MM.1S (cell line): ENCODE data around the gene IL26.

Experiments
- DNase-seq: peaks from one replicate; pipeline ENCODE4 v3.0.0-alpha.2; 2015
- H2AFZ ChIP-seq: fragments of 300-600 bp; sonication (generic); 2 replicates; pipeline ENCODE4 v1.6.0; 2016; ENCODE audit warnings: antibody characterized with exemption, low read length
- H3F3A ChIP-seq: fragments of 300-600 bp; sonication (generic); 2 replicates; pipeline ENCODE4 v1.6.1; 2016; ENCODE audit warnings: mild to moderate bottlenecking, antibody characterized with exemption, low read length, moderate library complexity, mixed read lengths; ENCODE audit not compliant: insufficient read depth
- H3K27ac ChIP-seq: fragments of 300-600 bp; sonication (generic); 2 replicates; pipeline ENCODE4 v1.5.1; 2016; ENCODE audit warnings: mild to moderate bottlenecking, low read length
- H3K27me3 ChIP-seq: fragments of 300-600 bp; sonication (generic); replicated peaks from 2 replicates; pipeline ENCODE4 v1.6.0; 2016; ENCODE audit warnings: low read length; ENCODE audit not compliant: insufficient read depth
- H3K36me3 ChIP-seq: fragments of 300-600 bp; sonication (generic); replicated peaks from 2 replicates; pipeline ENCODE4 v1.6.1; 2016; ENCODE audit warnings: mild to moderate bottlenecking, low read length, mixed read lengths; ENCODE audit not compliant: insufficient read depth
- H3K4me1 ChIP-seq: fragments of 300-600 bp; sonication (generic); 2 replicates; pipeline ENCODE4 v1.6.1; 2016; ENCODE audit warnings: low read length, mixed read lengths
- H3K4me2 ChIP-seq: fragments of 300-600 bp; sonication (generic); 2 replicates; pipeline ENCODE4 v1.6.0; 2016; ENCODE audit warnings: low read depth, low read length
- H3K4me3 ChIP-seq: fragments of 300-600 bp; sonication (generic); 2 replicates; pipeline ENCODE4 v1.5.1; 2016; ENCODE audit warnings: low read length, mixed read lengths
- H3K79me2 ChIP-seq: fragments of 300-600 bp; sonication (generic); 2 replicates; pipeline ENCODE4 v1.6.1; 2016; ENCODE audit warnings: mixed run types, low read length, mixed read lengths
- H3K9ac ChIP-seq: fragments of 300-600 bp; sonication (generic); 2 replicates; pipeline ENCODE4 v1.6.1; 2016; ENCODE audit warnings: low read length, mixed read lengths
- H3K9me2 ChIP-seq: fragments of 300-600 bp; sonication (generic); replicated peaks from 2 replicates; pipeline ENCODE4 v1.6.1; 2016; ENCODE audit warnings: mild to moderate bottlenecking, low read length, mixed read lengths; ENCODE audit not compliant: insufficient read depth
- H3K9me3 ChIP-seq: fragments of 300-600 bp; sonication (generic); replicated peaks from 2 replicates; pipeline ENCODE4 v1.6.1; 2016; ENCODE audit warnings: mild to moderate bottlenecking, low read length, mixed read lengths; ENCODE audit not compliant: insufficient read depth
- H4K20me1 ChIP-seq: fragments of 300-600 bp; sonication (generic); 2 replicates; pipeline ENCODE4 v1.6.1; 2016; ENCODE audit warnings: mild to moderate bottlenecking, low read length, moderate library complexity, mixed read lengths; ENCODE audit not compliant: insufficient read depth
- EZH2 ChIP-seq: fragments of 300-600 bp; sonication (generic); optimal IDR thresholded peaks from 2 replicates; pipeline ENCODE3; 2017; ENCODE audit warnings: low read depth, mild to moderate bottlenecking, antibody characterized with exemption, low read length, mixed read lengths
- EZH2phosphoT487 ChIP-seq: fragments of 300-600 bp; sonication (generic); IDR thresholded peaks from 2 replicates; pipeline ENCODE4 v1.6.1; 2018; ENCODE audit warnings: antibody characterized with exemption, low read length
- TF ChIP-seq, protein P1 (sequence below): fragments of 300-600 bp; sonication (generic); IDR thresholded peaks from 2 replicates; pipeline ENCODE4 v1.5.1; 2016; ENCODE audit warnings: antibody characterized with exemption, low read length, mixed read lengths

IL26 gene

DNA sequence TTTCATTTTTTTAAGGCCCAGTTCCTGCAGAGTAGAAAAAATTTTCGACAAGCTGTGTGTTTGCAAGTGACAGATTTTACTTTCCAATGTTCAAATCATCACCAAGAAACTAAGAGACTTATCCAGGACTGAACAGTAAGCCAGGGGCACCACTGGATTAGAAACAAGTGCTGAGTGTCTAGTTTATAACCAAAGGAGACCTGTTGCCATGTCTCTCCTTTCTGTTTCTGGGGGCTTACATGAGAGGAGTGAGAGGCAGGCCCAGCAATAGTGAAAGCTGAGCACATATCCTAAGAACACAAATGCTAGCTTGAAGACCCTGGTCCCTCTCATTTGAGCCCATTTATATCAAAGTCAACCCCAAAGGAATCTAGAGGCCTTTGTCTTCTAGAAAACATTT, 69.0 kb downstream of the IL26 start:
- DNase-seq: no peak
- Histone ChIP-seq H3K27ac (no peak overlapping the region), H4K20me1 (no peaks in the 10 kb centered on the region), H3F3A (no peaks in the 10 kb centered on the region), H3K79me2 (no peaks in the 10 kb centered on the region), H3K27me3 (no peaks in the 10 kb centered on the region), H3K9me2 (no peaks in the 10 kb centered on the region), H3K36me3 (no peaks in the 10 kb centered on the region), H3K9me3 (no peaks in the 10 kb centered on the region), H3K4me2 (no peak overlapping the region), H3K4me1 (peaks cover 4% of the 10 kb centered on the region; the same call in 1 of the 2 replicates), H3K4me3 (no peak overlapping the region), H3K9ac (no peak overlapping the region), H2AFZ (no peak overlapping the region)
- TF ChIP-seq, protein P1, sequence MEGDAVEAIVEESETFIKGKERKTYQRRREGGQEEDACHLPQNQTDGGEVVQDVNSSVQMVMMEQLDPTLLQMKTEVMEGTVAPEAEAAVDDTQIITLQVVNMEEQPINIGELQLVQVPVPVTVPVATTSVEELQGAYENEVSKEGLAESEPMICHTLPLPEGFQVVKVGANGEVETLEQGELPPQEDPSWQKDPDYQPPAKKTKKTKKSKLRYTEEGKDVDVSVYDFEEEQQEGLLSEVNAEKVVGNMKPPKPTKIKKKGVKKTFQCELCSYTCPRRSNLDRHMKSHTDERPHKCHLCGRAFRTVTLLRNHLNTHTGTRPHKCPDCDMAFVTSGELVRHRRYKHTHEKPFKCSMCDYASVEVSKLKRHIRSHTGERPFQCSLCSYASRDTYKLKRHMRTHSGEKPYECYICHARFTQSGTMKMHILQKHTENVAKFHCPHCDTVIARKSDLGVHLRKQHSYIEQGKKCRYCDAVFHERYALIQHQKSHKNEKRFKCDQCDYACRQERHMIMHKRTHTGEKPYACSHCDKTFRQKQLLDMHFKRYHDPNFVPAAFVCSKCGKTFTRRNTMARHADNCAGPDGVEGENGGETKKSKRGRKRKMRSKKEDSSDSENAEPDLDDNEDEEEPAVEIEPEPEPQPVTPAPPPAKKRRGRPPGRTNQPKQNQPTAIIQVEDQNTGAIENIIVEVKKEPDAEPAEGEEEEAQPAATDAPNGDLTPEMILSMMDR: no peak
- no peak for TF ChIP-seq EZH2phosphoT487
- TF ChIP-seq EZH2: no peak

DNA sequence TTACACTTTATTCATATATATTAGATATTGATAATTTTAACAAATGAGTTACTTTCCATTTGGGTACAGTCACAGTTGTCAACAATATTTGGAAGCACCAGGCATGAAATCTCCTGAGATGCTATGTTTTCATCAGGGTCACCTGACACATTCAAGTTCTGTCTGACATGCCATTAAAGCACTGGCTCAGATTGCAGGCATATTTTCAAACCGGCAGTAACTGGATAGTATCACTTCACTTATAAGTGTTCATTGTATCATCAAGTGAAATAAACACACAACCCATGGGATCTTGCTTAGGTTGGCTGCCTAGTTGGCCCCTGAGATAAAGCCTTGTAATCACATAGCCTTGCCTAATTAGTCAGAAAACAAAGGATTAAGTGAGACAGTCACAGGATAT, 70.8 kb downstream of the IL26 start:
- Histone ChIP-seq H3K79me2 (no peaks in the 10 kb centered on the region), H3K27me3 (no peaks in the 10 kb centered on the region), H3K27ac (no peak overlapping the region), H2AFZ (no peak overlapping the region), H3K36me3 (no peaks in the 10 kb centered on the region), H3K9me2 (no peaks in the 10 kb centered on the region), H3K4me1 (peaks cover 3% of the 10 kb centered on the region; the same call in 1 of the 2 replicates), H3K9me3 (no peaks in the 10 kb centered on the region), H3F3A (no peaks in the 10 kb centered on the region), H3K9ac (no peak overlapping the region), H3K4me2 (no peak overlapping the region), H4K20me1 (no peaks in the 10 kb centered on the region), H3K4me3 (no peak overlapping the region)
- TF ChIP-seq EZH2phosphoT487 (no peak), EZH2 (no peak)
- TF ChIP-seq, protein P1: no peak
- no peak for DNase-seq
